ENCODE data around the gene ZNRF1.

The ZNRF1 gene

DNA sequence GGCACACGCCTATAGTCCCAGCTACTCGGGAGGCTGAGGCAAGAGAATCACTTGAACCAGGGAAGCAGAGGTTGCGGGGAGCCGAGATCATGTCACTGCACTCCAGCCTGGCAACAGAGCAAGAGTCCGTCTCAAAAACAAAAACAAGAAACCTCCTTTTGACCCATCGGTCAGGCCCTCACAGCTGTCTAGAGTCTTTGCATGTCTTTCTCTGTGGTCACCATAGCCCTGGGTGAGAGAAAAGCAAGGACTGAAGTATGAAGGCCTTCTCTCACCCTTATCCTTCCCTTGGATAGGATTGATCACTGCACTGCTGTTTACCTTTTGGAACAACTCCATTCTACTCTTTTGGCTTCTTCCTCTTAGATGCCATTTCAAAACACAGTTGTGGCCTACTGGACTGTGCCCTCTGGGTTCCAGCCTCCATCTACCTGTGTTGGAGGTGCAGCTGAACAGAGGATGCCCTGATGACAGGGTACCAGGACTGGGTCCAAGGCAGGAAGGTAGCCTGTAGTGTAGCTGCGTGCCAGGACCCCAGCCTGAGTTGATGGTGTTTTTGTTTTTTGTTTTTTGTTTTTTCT lies 80.6 kb downstream of the ZNRF1 start:
- Histone ChIP-seq H3K4me1 (ENCODE audit: control insufficient read depth, insufficient read depth, low read depth, low read length) (peaks cover 11% of the 10 kb centered on the region), H2BK12ac (ENCODE audit: low read length in 2 of 2) (no peak overlapping the region), H2BK5ac (ENCODE audit: low read depth, low read length, poor library complexity, severe bottlenecking) (no peak overlapping the region), H3K9ac (ENCODE audit: low read length) (no peak overlapping the region), H3K27ac (ENCODE audit: low read length, poor library complexity, severe bottlenecking) (no peak overlapping the region), H3K79me1 (replicated peaks; ENCODE audit: low read length, poor library complexity, severe bottlenecking) (peaks cover 42% of the 10 kb centered on the region), H3K4ac (ENCODE audit: low read depth in 1 of 2, low read length in 2 of 2) (no peak overlapping the region), H3K4me3 (ENCODE audit: insufficient read depth in 1 of 2, low read depth in 1 of 2, low read length in 2 of 2) (no peak overlapping the region), H2BK120ac (ENCODE audit: low read depth, low read length) (no peak overlapping the region), H3K27me3 (ENCODE audit: control insufficient read depth in 1 of 2, insufficient read depth in 1 of 2, low read length in 2 of 2) (no peaks in the 10 kb centered on the region), H3K14ac (ENCODE audit: low read length in 2 of 2) (no peak overlapping the region), H4K91ac (ENCODE audit: low read length) (no peak overlapping the region), H2AK5ac (ENCODE audit: low read length, severe bottlenecking) (no peak overlapping the region), H3K4me2 (ENCODE audit: low read length, poor library complexity, severe bottlenecking) (no peak overlapping the region), H2AFZ (ENCODE audit: low read depth, low read length) (no peak overlapping the region), H3K18ac (ENCODE audit: low read depth in 1 of 2, low read length in 2 of 2) (no peak overlapping the region), H2BK15ac (ENCODE audit: low read depth, poor library complexity, severe bottlenecking) (no peak overlapping the region), H3K36me3 (ENCODE audit: control insufficient read depth in 1 of 2, insufficient read depth in 2 of 2, low read depth in 1 of 2, low read length in 2 of 2) (no peaks in the 10 kb centered on the region), H3K23ac (ENCODE audit: low read length in 2 of 2) (no peak overlapping the region), H4K8ac (ENCODE audit: low read length) (no peak overlapping the region), H3K9me3 (ENCODE audit: control insufficient read depth, low read length) (no peaks in the 10 kb centered on the region)
- 94% methylated on average over 6 of the region's 7 CpGs for WGBS
- DNase-seq = no peak

GRCh38 chr16:75080205-75081029 lies 81.6 kb downstream of the ZNRF1 start:
- no peak overlapping the region for H2BK12ac ChIP-seq (ENCODE audit: low read length in 2 of 2)
- no peak overlapping the region for H3K4me3 ChIP-seq (ENCODE audit: insufficient read depth in 1 of 2, low read depth in 1 of 2, low read length in 2 of 2)
- H2AK5ac ChIP-seq (ENCODE audit: low read length, severe bottlenecking) = no peak overlapping the region
- peak; percentile 73 for DNase-seq
- H3K27ac ChIP-seq (ENCODE audit: low read length, poor library complexity, severe bottlenecking) = no peak overlapping the region
- no peak overlapping the region for H3K23ac ChIP-seq (ENCODE audit: low read length in 2 of 2)
- H3K4ac ChIP-seq (ENCODE audit: low read depth in 1 of 2, low read length in 2 of 2) = no peak overlapping the region
- no peak overlapping the region for H4K91ac ChIP-seq (ENCODE audit: low read length)
- no peak overlapping the region for H2BK5ac ChIP-seq (ENCODE audit: low read depth, low read length, poor library complexity, severe bottlenecking)
- no peak overlapping the region for H2AFZ ChIP-seq (ENCODE audit: low read depth, low read length)
- H3K79me1 ChIP-seq (replicated peaks; ENCODE audit: low read length, poor library complexity, severe bottlenecking) = peaks cover 43% of the 10 kb centered on the region
- H2BK15ac ChIP-seq (ENCODE audit: low read depth, poor library complexity, severe bottlenecking) = no peak overlapping the region
- H3K9me3 ChIP-seq (ENCODE audit: control insufficient read depth, low read length) = no peaks in the 10 kb centered on the region
- H3K36me3 ChIP-seq (ENCODE audit: control insufficient read depth in 1 of 2, insufficient read depth in 2 of 2, low read depth in 1 of 2, low read length in 2 of 2) = no peaks in the 10 kb centered on the region
- no peak overlapping the region for H3K9ac ChIP-seq (ENCODE audit: low read length)
- WGBS = 93% methylated on average over 8 of the region's 8 CpGs
- H2BK120ac ChIP-seq (ENCODE audit: low read depth, low read length) = no peak overlapping the region
- no peak overlapping the region for H3K14ac ChIP-seq (ENCODE audit: low read length in 2 of 2)
- H3K27me3 ChIP-seq (ENCODE audit: control insufficient read depth in 1 of 2, insufficient read depth in 1 of 2, low read length in 2 of 2) = no peaks in the 10 kb centered on the region
- H3K18ac ChIP-seq (ENCODE audit: low read depth in 1 of 2, low read length in 2 of 2) = no peak overlapping the region
- H4K8ac ChIP-seq (ENCODE audit: low read length) = no peak overlapping the region
- H3K4me1 ChIP-seq (ENCODE audit: control insufficient read depth, insufficient read depth, low read depth, low read length) = peaks cover 14% of the 10 kb centered on the region
- no peak overlapping the region for H3K4me2 ChIP-seq (ENCODE audit: low read length, poor library complexity, severe bottlenecking)

DNA sequence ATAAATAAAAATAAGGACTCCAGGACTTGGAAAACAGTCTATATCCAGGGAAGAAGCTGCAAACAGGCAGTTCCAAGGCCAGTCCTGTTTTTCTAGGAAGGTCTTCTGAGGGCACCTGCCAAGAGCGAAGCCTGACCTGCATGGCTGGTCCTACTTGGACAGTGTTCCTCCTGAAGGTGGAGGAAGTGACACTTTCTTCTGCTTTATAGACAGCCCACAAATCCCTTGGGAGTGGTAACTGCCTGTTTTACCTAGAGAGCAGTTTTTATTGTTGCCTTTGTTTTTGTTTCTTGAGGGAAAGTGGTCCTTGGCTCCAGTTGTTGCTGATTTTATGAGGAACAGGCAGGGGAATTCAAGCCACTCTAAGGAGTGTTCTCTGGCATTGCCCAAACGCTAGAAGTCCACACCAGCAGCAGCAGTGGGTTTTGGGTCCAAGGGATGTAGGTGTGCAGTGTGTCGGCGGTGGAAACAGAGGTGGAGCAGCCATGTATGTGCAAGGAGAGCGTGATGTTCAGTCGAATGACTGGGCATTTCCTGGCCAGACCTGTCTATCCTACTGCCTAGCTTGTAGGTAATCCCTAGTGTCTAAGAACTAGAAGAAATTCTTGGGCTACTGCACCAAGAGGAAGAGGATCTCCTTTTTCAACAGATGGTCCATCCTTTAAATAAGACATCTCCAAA lies 82.5 kb downstream of the ZNRF1 start:
- H2BK12ac ChIP-seq (ENCODE audit: low read length in 2 of 2) = no peak overlapping the region
- H2BK120ac ChIP-seq (ENCODE audit: low read depth, low read length) = no peak overlapping the region
- DNase-seq = no peak
- no peak overlapping the region for H2BK5ac ChIP-seq (ENCODE audit: low read depth, low read length, poor library complexity, severe bottlenecking)
- no peak overlapping the region for H2BK15ac ChIP-seq (ENCODE audit: low read depth, poor library complexity, severe bottlenecking)
- H4K8ac ChIP-seq (ENCODE audit: low read length) = no peak overlapping the region
- H3K79me1 ChIP-seq (replicated peaks; ENCODE audit: low read length, poor library complexity, severe bottlenecking) = peaks cover 39% of the 10 kb centered on the region
- no peaks in the 10 kb centered on the region for H3K36me3 ChIP-seq (ENCODE audit: control insufficient read depth in 1 of 2, insufficient read depth in 2 of 2, low read depth in 1 of 2, low read length in 2 of 2)
- peaks cover 14% of the 10 kb centered on the region for H3K4me1 ChIP-seq (ENCODE audit: control insufficient read depth, insufficient read depth, low read depth, low read length)
- peak overlapping the region in 1 of 2 experiments; percentile 28 for H3K18ac ChIP-seq (ENCODE audit: low read depth in 1 of 2, low read length in 2 of 2)
- H3K14ac ChIP-seq (ENCODE audit: low read length in 2 of 2) = no peak overlapping the region
- H3K27ac ChIP-seq (ENCODE audit: low read length, poor library complexity, severe bottlenecking) = no peak overlapping the region
- no peaks in the 10 kb centered on the region for H3K9me3 ChIP-seq (ENCODE audit: control insufficient read depth, low read length)
- H3K27me3 ChIP-seq (ENCODE audit: control insufficient read depth in 1 of 2, insufficient read depth in 1 of 2, low read length in 2 of 2) = no peaks in the 10 kb centered on the region
- H2AFZ ChIP-seq (ENCODE audit: low read depth, low read length) = no peak overlapping the region
- WGBS = 95% methylated on average over 6 of the region's 6 CpGs
- H3K9ac ChIP-seq (ENCODE audit: low read length) = no peak overlapping the region
- H4K91ac ChIP-seq (ENCODE audit: low read length) = peak overlapping the region; percentile 23
- H2AK5ac ChIP-seq (ENCODE audit: low read length, severe bottlenecking) = no peak overlapping the region
- H3K4me2 ChIP-seq (ENCODE audit: low read length, poor library complexity, severe bottlenecking) = no peak overlapping the region
- H3K4ac ChIP-seq (ENCODE audit: low read depth in 1 of 2, low read length in 2 of 2) = no peak overlapping the region
- H3K4me3 ChIP-seq (ENCODE audit: insufficient read depth in 1 of 2, low read depth in 1 of 2, low read length in 2 of 2) = no peak overlapping the region
- H3K23ac ChIP-seq (ENCODE audit: low read length in 2 of 2) = no peak overlapping the region

DNA sequence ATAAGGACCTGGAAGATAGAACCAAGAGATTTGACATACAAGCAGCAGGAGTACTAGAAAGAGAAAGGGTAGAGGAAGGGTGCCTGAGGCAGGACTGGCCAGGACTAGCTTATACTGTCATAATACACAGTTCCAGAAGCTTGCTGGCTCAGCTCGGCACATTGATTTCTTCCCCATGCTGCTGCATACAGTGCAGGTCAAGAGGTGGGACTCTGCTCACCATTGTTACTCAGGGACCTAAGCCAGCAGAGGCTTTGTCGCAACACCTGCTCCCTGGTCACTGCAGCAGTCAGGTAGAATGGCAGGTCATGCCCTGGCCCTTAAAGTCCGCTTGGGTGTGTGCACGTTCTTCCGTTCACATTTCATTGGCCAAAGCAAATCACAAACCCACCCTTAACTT lies 85.0 kb downstream of the ZNRF1 start:
- no peaks in the 10 kb centered on the region for H3K27me3 ChIP-seq (ENCODE audit: control insufficient read depth in 1 of 2, insufficient read depth in 1 of 2, low read length in 2 of 2)
- DNase-seq = no peak

More for the DNA sequence above, 85.0 kb downstream of the ZNRF1 start:
- no peak overlapping the region for H2BK15ac ChIP-seq (ENCODE audit: low read depth, poor library complexity, severe bottlenecking)
- H4K91ac ChIP-seq (ENCODE audit: low read length) = no peak overlapping the region
- H4K8ac ChIP-seq (ENCODE audit: low read length) = no peak overlapping the region
- H3K23ac ChIP-seq (ENCODE audit: low read length in 2 of 2) = no peak overlapping the region
- peaks cover 39% of the 10 kb centered on the region for H3K79me1 ChIP-seq (replicated peaks; ENCODE audit: low read length, poor library complexity, severe bottlenecking)
- H2BK120ac ChIP-seq (ENCODE audit: low read depth, low read length) = no peak overlapping the region
- no peak overlapping the region for H2AFZ ChIP-seq (ENCODE audit: low read depth, low read length)
- H3K9me3 ChIP-seq (ENCODE audit: control insufficient read depth, low read length) = no peaks in the 10 kb centered on the region
- no peak overlapping the region for H3K4ac ChIP-seq (ENCODE audit: low read depth in 1 of 2, low read length in 2 of 2)
- H2BK5ac ChIP-seq (ENCODE audit: low read depth, low read length, poor library complexity, severe bottlenecking) = no peak overlapping the region
- H3K9ac ChIP-seq (ENCODE audit: low read length) = no peak overlapping the region
- H2AK5ac ChIP-seq (ENCODE audit: low read length, severe bottlenecking) = no peak overlapping the region
- WGBS = 91% methylated on average over 4 of the region's 5 CpGs
- H3K4me2 ChIP-seq (ENCODE audit: low read length, poor library complexity, severe bottlenecking) = no peak overlapping the region
- H3K18ac ChIP-seq (ENCODE audit: low read depth in 1 of 2, low read length in 2 of 2) = no peak overlapping the region
- H3K4me1 ChIP-seq (ENCODE audit: control insufficient read depth, insufficient read depth, low read depth, low read length) = peaks cover 20% of the 10 kb centered on the region
- no peak overlapping the region for H3K4me3 ChIP-seq (ENCODE audit: insufficient read depth in 1 of 2, low read depth in 1 of 2, low read length in 2 of 2)
- H3K14ac ChIP-seq (ENCODE audit: low read length in 2 of 2) = peak overlapping the region in 1 of 2 experiments; percentile 53
- H3K27ac ChIP-seq (ENCODE audit: low read length, poor library complexity, severe bottlenecking) = no peak overlapping the region
- H2BK12ac ChIP-seq (ENCODE audit: low read length in 2 of 2) = no peak overlapping the region
- no peaks in the 10 kb centered on the region for H3K36me3 ChIP-seq (ENCODE audit: control insufficient read depth in 1 of 2, insufficient read depth in 2 of 2, low read depth in 1 of 2, low read length in 2 of 2)
